A549 (cell line): ENCODE data around the gene GAS6.

Experiments used
- CEBPB ChIP-seq, 2 experiments: fragments of >200 bp in 1 of 2; sonication (Bioruptor Twin) in 1 of 2; formaldehyde crosslinking in 1 of 2; IDR thresholded peaks; 2 replicates each; pipeline ENCODE4 v1.6.1; 2012 to 2016
- EP300 ChIP-seq, 2 experiments: fragments of >200 bp; sonication (Bioruptor Twin); formaldehyde crosslinking; IDR thresholded peaks; 2 replicates in 1 of 2; 3 replicates in 1 of 2; pipeline ENCODE4 v1.6.1; 2016 to 2017
- MAFK ChIP-seq: fragments of 450-650 bp; IDR thresholded peaks from 2 replicates; pipeline ENCODE4 v1.6.1; 2014; ENCODE audit not compliant: partially characterized antibody
- POLR2A ChIP-seq: IDR thresholded peaks from 2 replicates; pipeline ENCODE4 v1.6.1; 2012; ENCODE audit warnings: mild to moderate bottlenecking, low read length
- TF ChIP-seq, protein P1 (sequence below): fragments of >200 bp; sonication (Bioruptor Twin); formaldehyde crosslinking; IDR thresholded peaks from 3 replicates; pipeline ENCODE4 v1.6.1; 2016

DNA sequence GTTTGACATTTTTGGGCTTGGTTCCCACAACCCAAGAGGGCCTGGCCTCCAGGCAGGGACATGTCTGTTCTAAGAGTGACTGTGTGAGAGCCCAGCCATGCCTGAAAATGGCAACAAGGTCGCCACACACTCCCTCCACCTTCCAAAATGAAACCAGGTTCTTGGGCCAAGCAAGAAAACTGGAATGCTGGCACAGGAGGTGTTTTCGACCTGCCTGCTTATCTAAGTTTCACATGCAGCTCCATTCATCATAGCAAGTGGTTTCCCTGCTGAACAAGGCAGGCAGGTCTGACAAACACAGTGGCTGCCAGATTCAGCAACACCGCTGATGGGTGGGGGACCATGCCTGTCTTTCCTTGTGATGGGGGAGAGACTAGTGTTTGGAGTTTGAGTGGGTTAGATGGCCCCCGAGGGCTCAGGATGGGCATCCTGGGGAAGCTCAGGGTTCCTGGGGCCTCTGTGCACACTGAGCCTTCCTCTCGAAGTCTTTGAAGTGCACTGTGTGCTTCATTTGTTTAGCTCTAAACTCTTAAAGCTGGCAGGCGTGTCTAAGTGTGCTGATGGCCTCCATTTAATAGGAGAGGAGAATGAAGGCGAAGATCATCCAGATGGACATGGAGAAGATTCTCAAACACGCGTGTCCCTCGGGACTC is 17.9 kb upstream of the GAS6 start:
- TF ChIP-seq, protein P1, sequence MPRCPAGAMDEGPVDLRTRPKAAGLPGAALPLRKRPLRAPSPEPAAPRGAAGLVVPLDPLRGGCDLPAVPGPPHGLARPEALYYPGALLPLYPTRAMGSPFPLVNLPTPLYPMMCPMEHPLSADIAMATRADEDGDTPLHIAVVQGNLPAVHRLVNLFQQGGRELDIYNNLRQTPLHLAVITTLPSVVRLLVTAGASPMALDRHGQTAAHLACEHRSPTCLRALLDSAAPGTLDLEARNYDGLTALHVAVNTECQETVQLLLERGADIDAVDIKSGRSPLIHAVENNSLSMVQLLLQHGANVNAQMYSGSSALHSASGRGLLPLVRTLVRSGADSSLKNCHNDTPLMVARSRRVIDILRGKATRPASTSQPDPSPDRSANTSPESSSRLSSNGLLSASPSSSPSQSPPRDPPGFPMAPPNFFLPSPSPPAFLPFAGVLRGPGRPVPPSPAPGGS = no peak
- TF ChIP-seq POLR2A (no peak), EP300 (IDR thresholded peaks at IDR 0.05) (no peak), MAFK (no peak), CEBPB (IDR thresholded peaks at IDR 0.05) (no peak)
